ENCODE data around the gene ADGRL3. TPM values are rescaled to one million over a fixed set of nuclear protein-coding genes. Genes with fewer than 3 reads are reported as not detected.

ADGRL3 gene
- total RNA-seq, 1 donor from 2014 or later = 93.6 TPM

DNA sequence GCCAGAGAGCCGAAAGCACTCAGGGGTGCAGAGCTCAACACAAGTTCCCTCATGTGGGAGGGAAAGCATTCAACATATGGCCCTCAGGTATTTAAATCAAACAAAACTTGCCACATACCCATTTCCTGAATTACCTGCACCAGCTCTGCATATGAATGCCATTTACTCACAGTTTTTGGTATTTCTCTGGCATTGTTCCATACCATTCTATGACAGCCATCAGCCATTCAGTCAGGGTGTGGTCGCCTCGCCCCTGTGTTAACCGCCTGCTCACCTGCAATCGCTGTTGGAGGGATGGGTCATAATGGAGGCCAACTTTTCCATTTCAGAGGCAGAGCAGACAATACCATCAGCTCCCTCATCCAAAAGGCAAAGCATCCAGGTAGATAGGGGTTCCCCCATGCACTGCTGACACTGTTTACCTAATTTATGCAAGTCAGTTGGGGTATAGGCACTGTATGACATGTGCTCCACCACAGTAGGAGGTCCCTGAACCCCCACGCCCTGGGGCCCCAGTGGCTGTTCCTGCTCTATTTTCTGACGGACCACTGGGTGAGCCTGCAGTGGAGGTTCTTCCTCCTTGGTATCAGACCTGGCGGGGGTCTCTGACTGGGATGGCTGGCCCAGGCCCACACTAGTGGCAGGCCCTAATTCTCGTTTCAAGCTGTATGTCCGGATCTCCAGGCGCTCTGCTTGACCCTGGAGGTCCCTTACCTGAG is 227.1 kb downstream of the ADGRL3 start:
- H2AFZ ChIP-seq (replicated peaks) = no peak overlapping the region
- no peaks in the 10 kb centered on the region for H3K27me3 ChIP-seq
- Mint-ChIP-seq H3K9me3 (peaks cover 15% of the 10 kb centered on the region), H3K27ac (no peak overlapping the region), H3K4me3 (no peak overlapping the region), H3K27me3 (ENCODE audit: insufficient read depth, low read depth) (peaks cover 2% of the 10 kb centered on the region), H3K36me3 (peaks cover 30% of the 10 kb centered on the region), H3K4me1 (no peaks in the 10 kb centered on the region)
- no peaks in the 10 kb centered on the region for H3K36me3 ChIP-seq
- no peak overlapping the region for H3K27ac ChIP-seq
- H4K20me1 ChIP-seq (ENCODE audit: low read depth) = peaks cover 9% of the 10 kb centered on the region
- DNase-seq (ENCODE audit: low spot score) = no peak
- no peak overlapping the region for H3K4me3 ChIP-seq
- H3K4me2 ChIP-seq = no peak overlapping the region
- TF ChIP-seq EZH2 (IDR thresholded peaks at IDR 0.05) = no peak
- no peak for TF ChIP-seq EZH2phosphoT487 (IDR thresholded peaks at IDR 0.05)
- TF ChIP-seq, protein P1, sequence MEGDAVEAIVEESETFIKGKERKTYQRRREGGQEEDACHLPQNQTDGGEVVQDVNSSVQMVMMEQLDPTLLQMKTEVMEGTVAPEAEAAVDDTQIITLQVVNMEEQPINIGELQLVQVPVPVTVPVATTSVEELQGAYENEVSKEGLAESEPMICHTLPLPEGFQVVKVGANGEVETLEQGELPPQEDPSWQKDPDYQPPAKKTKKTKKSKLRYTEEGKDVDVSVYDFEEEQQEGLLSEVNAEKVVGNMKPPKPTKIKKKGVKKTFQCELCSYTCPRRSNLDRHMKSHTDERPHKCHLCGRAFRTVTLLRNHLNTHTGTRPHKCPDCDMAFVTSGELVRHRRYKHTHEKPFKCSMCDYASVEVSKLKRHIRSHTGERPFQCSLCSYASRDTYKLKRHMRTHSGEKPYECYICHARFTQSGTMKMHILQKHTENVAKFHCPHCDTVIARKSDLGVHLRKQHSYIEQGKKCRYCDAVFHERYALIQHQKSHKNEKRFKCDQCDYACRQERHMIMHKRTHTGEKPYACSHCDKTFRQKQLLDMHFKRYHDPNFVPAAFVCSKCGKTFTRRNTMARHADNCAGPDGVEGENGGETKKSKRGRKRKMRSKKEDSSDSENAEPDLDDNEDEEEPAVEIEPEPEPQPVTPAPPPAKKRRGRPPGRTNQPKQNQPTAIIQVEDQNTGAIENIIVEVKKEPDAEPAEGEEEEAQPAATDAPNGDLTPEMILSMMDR (IDR thresholded peaks at IDR 0.05) = no peak
- H3K4me1 ChIP-seq = no peaks in the 10 kb centered on the region
- no peaks in the 10 kb centered on the region for H3F3A ChIP-seq (ENCODE audit: low read depth)
- H3K79me2 ChIP-seq (ENCODE audit: low read depth) = no peaks in the 10 kb centered on the region
- H3K9me3 ChIP-seq (ENCODE audit: low read depth) = no peaks in the 10 kb centered on the region
- no peak overlapping the region for H3K9ac ChIP-seq

DNA sequence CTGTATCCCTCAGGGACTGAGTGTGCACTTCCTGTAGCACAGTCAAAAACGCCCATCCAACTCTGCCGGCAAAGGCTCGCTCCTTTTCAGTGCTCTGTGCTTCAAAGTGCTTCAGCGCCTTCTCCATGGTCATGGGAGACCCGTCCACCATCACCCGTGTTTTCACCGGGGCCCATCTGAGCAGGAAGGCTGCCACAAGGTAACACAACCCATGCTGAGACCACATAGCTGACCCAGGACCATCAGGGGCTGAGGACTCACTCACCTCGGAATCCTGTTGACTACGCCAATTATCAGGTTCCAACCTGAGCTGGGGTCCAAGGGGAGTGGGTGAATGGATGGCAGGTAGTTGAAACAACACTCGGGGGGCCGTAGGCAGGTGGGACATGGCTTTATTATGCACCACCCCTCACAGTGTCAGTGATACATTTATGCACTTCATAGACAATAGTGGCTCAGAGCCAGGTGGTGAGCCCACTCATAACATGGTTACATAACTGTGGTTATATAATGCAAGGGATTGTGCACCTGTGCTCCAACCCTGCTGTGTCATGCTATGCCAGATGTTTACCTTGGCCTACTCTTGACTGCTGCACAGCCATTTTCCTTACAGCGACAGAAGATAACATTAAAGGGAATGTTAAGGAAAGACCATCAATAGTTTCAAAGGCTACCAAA is 227.8 kb downstream of the ADGRL3 start:
- Histone ChIP-seq H3K9me3 (ENCODE audit: low read depth) (no peaks in the 10 kb centered on the region), H4K20me1 (ENCODE audit: low read depth) (peaks cover 13% of the 10 kb centered on the region), H3K27me3 (no peaks in the 10 kb centered on the region), H3K9ac (no peak overlapping the region), H3K36me3 (no peaks in the 10 kb centered on the region), H3K4me3 (no peak overlapping the region), H3K4me2 (no peak overlapping the region), H3K4me1 (no peaks in the 10 kb centered on the region), H3F3A (ENCODE audit: low read depth) (no peaks in the 10 kb centered on the region), H3K79me2 (ENCODE audit: low read depth) (no peaks in the 10 kb centered on the region), H3K27ac (no peak overlapping the region), H2AFZ (replicated peaks) (no peak overlapping the region)
- Mint-ChIP-seq H3K27ac (no peak overlapping the region), H3K36me3 (peaks cover 27% of the 10 kb centered on the region), H3K4me3 (no peak overlapping the region), H3K27me3 (ENCODE audit: insufficient read depth, low read depth) (peaks cover 2% of the 10 kb centered on the region), H3K4me1 (no peaks in the 10 kb centered on the region), H3K9me3 (peaks cover 13% of the 10 kb centered on the region)
- DNase-seq (ENCODE audit: low spot score) = no peak
- TF ChIP-seq EZH2phosphoT487 (IDR thresholded peaks at IDR 0.05) (no peak), EZH2 (IDR thresholded peaks at IDR 0.05) (no peak)
- TF ChIP-seq, protein P1 (IDR thresholded peaks at IDR 0.05) = no peak

DNA sequence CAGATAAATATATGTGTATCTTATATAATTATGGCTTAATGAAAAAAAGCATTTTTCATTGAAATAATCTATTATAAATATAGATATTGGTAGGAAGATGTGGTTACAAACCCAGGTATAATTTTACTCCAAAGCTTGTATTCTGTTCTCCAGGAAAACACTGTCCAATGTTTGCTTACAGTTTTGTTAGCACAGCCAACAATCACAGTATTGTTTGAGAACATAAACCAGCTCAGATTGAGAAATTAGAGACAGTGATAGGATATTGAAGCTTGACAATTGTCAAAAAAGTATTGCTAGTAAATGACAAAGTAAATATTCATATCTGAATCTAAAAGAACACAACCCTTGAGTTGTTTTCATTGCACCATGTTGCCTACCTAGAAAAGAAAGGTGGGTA is 228.8 kb downstream of the ADGRL3 start:
- DNase-seq (ENCODE audit: low spot score) = no peak
- Histone ChIP-seq H3F3A (ENCODE audit: low read depth) (no peaks in the 10 kb centered on the region), H3K4me3 (no peak overlapping the region), H3K79me2 (ENCODE audit: low read depth) (no peaks in the 10 kb centered on the region), H3K4me1 (no peaks in the 10 kb centered on the region), H3K36me3 (no peaks in the 10 kb centered on the region), H3K9ac (no peak overlapping the region), H3K4me2 (no peak overlapping the region), H4K20me1 (ENCODE audit: low read depth) (peaks cover 17% of the 10 kb centered on the region), H2AFZ (replicated peaks) (no peak overlapping the region), H3K9me3 (ENCODE audit: low read depth) (no peaks in the 10 kb centered on the region), H3K27me3 (no peaks in the 10 kb centered on the region), H3K27ac (no peak overlapping the region)
- Mint-ChIP-seq H3K4me3 (no peak overlapping the region), H3K27ac (no peak overlapping the region), H3K4me1 (no peaks in the 10 kb centered on the region), H3K36me3 (peaks cover 17% of the 10 kb centered on the region), H3K9me3 (peaks cover 3% of the 10 kb centered on the region), H3K27me3 (ENCODE audit: insufficient read depth, low read depth) (peaks cover 2% of the 10 kb centered on the region)
- no peak for TF ChIP-seq EZH2phosphoT487 (IDR thresholded peaks at IDR 0.05)
- no peak for TF ChIP-seq EZH2 (IDR thresholded peaks at IDR 0.05)
- TF ChIP-seq, protein P1 (IDR thresholded peaks at IDR 0.05) = no peak

Measured in neural progenitor cell (in vitro differentiated cells).